Lung (tissue), 11 donors: ENCODE measurements around the gene SPDYE2B. TPM values are rescaled to one million over a fixed set of nuclear protein-coding genes. Genes with fewer than 3 reads are reported as not detected.
"Not testable (repeated sequence)": the region's sequence is repeated elsewhere in the genome, so short reads cannot be mapped to it uniquely, and the experiment has no call there.

Experiments used
- ATAC-seq: fragments of 200-7000 bp; cut with Tn5 transposase; one replicate; pipeline ENCODE4 v1.9.1; 2020; ENCODE audit warnings: moderate number of reproducible peaks; ENCODE audit not compliant: insufficient read depth, low FRiP score
- DNase-seq, 3 donors: peaks; one replicate each; pipeline ENCODE4 v3.0.0-alpha.2; 2013 to 2017
- H3K27ac ChIP-seq, 2 donors: one replicate each; pipeline ENCODE4 v1.5.1; 2013; ENCODE audit warnings: mild to moderate bottlenecking in 2 of 2, moderate library complexity in 2 of 2, control low read depth in 1 of 2, inconsistent platforms in 1 of 2, low read depth in 1 of 2, low read length in 1 of 2
- H3K27me3 ChIP-seq, 3 donors: one replicate each; pipeline ENCODE4 v1.5.1; 2013; ENCODE audit warnings: low read length in 2 of 3; ENCODE audit not compliant: control insufficient read depth in 3 of 3, insufficient read depth in 3 of 3
- H3K36me3 ChIP-seq, 4 donors: one replicate each; pipeline ENCODE4 v1.5.1; 2013; ENCODE audit warnings: low read length in 4 of 4, mild to moderate bottlenecking in 1 of 4, moderate library complexity in 1 of 4; ENCODE audit not compliant: control insufficient read depth in 4 of 4, insufficient read depth in 4 of 4
- H3K4me1 ChIP-seq, 5 donors: one replicate each; pipeline ENCODE4 v1.5.1; 2013; ENCODE audit warnings: low read length in 5 of 5, mild to moderate bottlenecking in 2 of 5, moderate library complexity in 1 of 5; ENCODE audit not compliant: control insufficient read depth in 5 of 5, insufficient read depth in 5 of 5
- H3K4me3 ChIP-seq: one replicate; pipeline ENCODE4 v1.5.1; 2013; ENCODE audit warnings: mild to moderate bottlenecking, control low read depth, moderate library complexity
- H3K9ac ChIP-seq, 2 donors: one replicate each; pipeline ENCODE4 v1.5.1; 2013; ENCODE audit warnings: low read length in 2 of 2, control low read depth in 1 of 2; ENCODE audit not compliant: insufficient read depth in 1 of 2
- H3K9me3 ChIP-seq, 4 donors: one replicate each; pipeline ENCODE4 v1.5.1; 2013; ENCODE audit warnings: low read length in 3 of 4, mild to moderate bottlenecking in 1 of 4, moderate library complexity in 1 of 4; ENCODE audit not compliant: control insufficient read depth in 4 of 4, insufficient read depth in 3 of 4
- WGBS, 2 donors: extraction: QIAGEN DNeasy Blood & Tissue Kit; methylation state at CpG; one replicate each; pipeline ENCODE4 v1.1.7; 2013; 5-methylcytosine and 5-hydroxymethylcytosine counted together
- polyA plus RNA-seq, 2 donors: library from polyadenylated mRNA; stranded (reverse); fragments of 200-250 nt; gene quantifications; one replicate each; pipeline ENCODE4 v1.2.1, GENCODE V29; 2013
- small RNA-seq: library from RNA; depleted of rRNA; stranded (forward); fragments of <200 nt; gene quantifications from one replicate; pipeline ENCODE3, GENCODE V24; 2014; ENCODE audit warnings: low replicate concordance
- total RNA-seq, 2 donors: library from RNA; depleted of rRNA in 1 of 2; stranded (reverse); fragments of >200 nt in 1 of 2; gene quantifications; one replicate each; pipeline ENCODE4 v1.2.1, GENCODE V29; 2014 to 2021
- donor health status: Bipolar disorder and iron deficiency.
- donor health status: healthy.
- donor health status: DM: yes; HTN: yes; CAD: no.

The SPDYE2B gene
- total and polyA plus RNA-seq, 4 donors = not detected

DNA sequence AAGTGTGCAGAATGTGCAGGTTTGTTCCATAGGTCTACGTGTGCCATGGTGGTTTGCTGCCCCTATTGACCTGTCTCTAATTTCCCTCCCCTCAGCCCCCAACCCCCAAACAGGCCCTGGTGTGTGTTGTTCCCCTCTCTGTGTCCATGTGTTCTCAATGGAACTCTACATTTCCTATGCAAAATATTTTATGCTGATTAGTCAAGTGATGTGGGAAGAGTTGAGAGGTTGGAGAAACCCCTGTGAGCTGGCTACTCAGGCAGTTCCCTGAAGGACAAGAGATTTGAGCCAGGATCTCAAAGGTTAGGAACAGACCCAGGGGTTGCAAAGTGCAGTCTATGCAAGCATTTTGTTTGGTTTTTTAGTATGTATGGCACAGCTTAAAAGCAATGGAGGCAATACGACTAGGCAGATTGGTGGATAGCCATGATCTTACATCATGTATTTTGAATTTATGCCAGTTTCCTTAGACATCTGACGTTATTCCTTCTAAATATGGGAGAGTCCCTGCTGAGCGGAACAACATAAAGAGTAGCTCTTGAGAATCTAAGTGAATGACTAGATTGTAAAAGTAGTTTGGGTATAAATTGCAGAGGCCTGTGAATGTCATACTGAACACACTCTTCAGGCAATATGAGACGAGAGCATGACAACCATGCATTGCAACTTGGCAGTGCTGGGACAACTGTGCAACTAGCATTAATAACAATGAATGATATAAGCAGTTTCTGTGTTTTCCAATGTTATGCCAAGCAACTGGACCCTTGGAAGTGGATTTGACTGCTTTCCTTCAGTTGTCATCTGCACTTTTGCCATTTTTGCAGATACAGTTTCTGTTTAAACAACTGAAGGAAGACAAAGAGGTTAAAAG, 47.8 kb downstream of the SPDYE2B start:
- not testable (repeated sequence) for H3K4me1 ChIP-seq, H3K27ac ChIP-seq, DNase-seq

DNA sequence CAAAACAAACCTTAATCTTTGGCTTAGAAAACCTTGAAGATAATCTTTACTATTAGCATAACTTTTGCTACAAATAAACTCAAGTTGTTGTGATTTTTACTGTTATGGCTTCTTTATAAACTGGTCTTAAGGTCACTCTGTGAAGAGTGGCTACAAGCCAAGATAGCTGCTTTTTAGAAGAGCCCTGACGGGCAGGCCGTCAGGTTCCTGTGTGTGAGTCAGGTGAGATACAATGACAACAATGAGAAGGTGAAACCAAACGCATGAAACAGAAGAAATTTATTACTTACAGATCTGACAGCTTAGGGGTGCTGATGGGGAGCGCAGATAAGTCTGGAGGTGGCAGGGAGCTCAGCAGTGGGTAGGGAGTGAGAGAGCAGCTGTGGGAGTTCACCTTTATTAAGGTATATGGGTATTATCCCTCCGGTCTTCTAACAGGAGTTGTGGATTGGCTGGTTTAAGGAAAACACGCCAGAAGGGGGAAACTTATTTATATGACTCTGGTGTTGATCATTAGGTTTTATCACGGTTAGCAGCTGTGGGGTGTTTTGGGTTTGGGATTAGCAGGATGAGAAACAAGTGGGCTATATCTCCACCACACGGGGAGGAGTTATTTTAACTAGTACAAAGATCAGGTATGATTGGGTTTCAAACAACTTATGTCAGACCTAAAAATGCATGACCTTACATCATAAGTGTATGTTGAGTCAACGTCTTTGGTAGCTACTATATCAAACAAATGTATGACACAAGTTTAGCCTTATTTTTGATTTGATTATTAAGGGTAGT, 49.0 kb downstream of the SPDYE2B start:
- not testable (repeated sequence) for DNase-seq, ATAC-seq, H3K4me3 ChIP-seq, H3K36me3 ChIP-seq, H3K27ac ChIP-seq, H3K27me3 ChIP-seq, H3K4me1 ChIP-seq, H3K9me3 ChIP-seq, H3K9ac ChIP-seq
- 73 to 74% methylated on average over 9 of the region's 9 CpGs for WGBS, 2 donors

More for the DNA sequence above, 47.8 kb downstream of the SPDYE2B start:
- not testable (repeated sequence) for H3K27me3 ChIP-seq, H3K9ac ChIP-seq, H3K9me3 ChIP-seq, H3K4me3 ChIP-seq, H3K36me3 ChIP-seq, ATAC-seq
- 62 to 86% methylated on average over 4 to 5 of the region's 5 CpGs for WGBS, 2 donors

Small RNA genes lying within 50 kb of the gene (small RNA-seq; reads per million reads assigned to genes)
- not detected for gene AC105052.3
- not detected for gene UPK3BL1

Other genes starting within 250 kb of the SPDYE2B start
- 10 to 100 TPM; 15.0 to 39.8 TPM for gene ORAI2, start 216.7 kb upstream of the SPDYE2B start, total RNA-seq
- 10 to 100 TPM in 1 of 2 donors, 1 to 10 TPM in 1; 7.6 to 48.9 TPM for gene ORAI2, start 216.7 kb upstream of the SPDYE2B start, polyA plus RNA-seq
- 10 to 100 TPM; 10.2 to 13.8 TPM for gene ALKBH4, start 185.5 kb upstream of the SPDYE2B start, total RNA-seq
- 10 to 100 TPM in 1 of 2 donors, 1 to 10 TPM in 1; 7.9 to 10.3 TPM for gene ALKBH4, start 185.5 kb upstream of the SPDYE2B start, polyA plus RNA-seq
- gene LRWD1, start 185.3 kb upstream of the SPDYE2B start, total RNA-seq = 10 to 100 TPM; 23.5 to 28.4 TPM
- 10 to 100 TPM; 12.3 to 31.5 TPM for gene LRWD1, start 185.3 kb upstream of the SPDYE2B start, polyA plus RNA-seq
- 10 to 100 TPM; 10.3 to 45.0 TPM for gene POLR2J, start 171.4 kb upstream of the SPDYE2B start, total RNA-seq
- gene POLR2J, start 171.4 kb upstream of the SPDYE2B start, polyA plus RNA-seq = 100 to 1,000 TPM in 1 of 2 donors, 10 to 100 TPM in 1; 66.2 to 151 TPM
- gene RASA4B, start 132.5 kb upstream of the SPDYE2B start, total RNA-seq = 10 to 100 TPM in 1 of 2 donors, 1 to 10 TPM in 1; 9.7 to 11.4 TPM
- 10 to 100 TPM in 1 of 2 donors, 1 to 10 TPM in 1; 7.3 to 24.6 TPM for gene RASA4B, start 132.5 kb upstream of the SPDYE2B start, polyA plus RNA-seq
- 10 to 100 TPM; 17.4 to 23.7 TPM for gene UPK3BL2, start 106.6 kb upstream of the SPDYE2B start, total RNA-seq
- gene UPK3BL2, start 106.6 kb upstream of the SPDYE2B start, polyA plus RNA-seq = 10 to 100 TPM; 12.5 to 17.3 TPM
- gene SPDYE2, start 99.1 kb upstream of the SPDYE2B start, total RNA-seq = under 1 TPM; 0.23 to 0.34 TPM
- gene SPDYE2, start 99.1 kb upstream of the SPDYE2B start, polyA plus RNA-seq = under 1 TPM in 1 of 2 donors, not detected in 1; 0.14 TPM
- 10 to 100 TPM; 34.5 to 51.3 TPM for gene POLR2J3, start 77.7 kb upstream of the SPDYE2B start, total RNA-seq
- 100 to 1,000 TPM in 1 of 2 donors, 10 to 100 TPM in 1; 47.5 to 126 TPM for gene POLR2J3, start 77.7 kb upstream of the SPDYE2B start, polyA plus RNA-seq
- gene RASA4, start 33.6 kb upstream of the SPDYE2B start, total RNA-seq = 10 to 100 TPM; 21.0 to 31.2 TPM
- gene RASA4, start 33.6 kb upstream of the SPDYE2B start, polyA plus RNA-seq = 10 to 100 TPM; 15.4 to 56.2 TPM
- 10 to 100 TPM; 11.2 to 27.0 TPM for gene UPK3BL1, start 7.5 kb upstream of the SPDYE2B start, total RNA-seq
- 10 to 100 TPM; 18.5 to 54.3 TPM for gene UPK3BL1, start 7.5 kb upstream of the SPDYE2B start, polyA plus RNA-seq
- gene POLR2J2, start 21.3 kb downstream of the SPDYE2B start, total RNA-seq = 1 to 10 TPM; 6.9 to 9.9 TPM
- 1 to 10 TPM; 1.3 to 6.3 TPM for gene POLR2J2, start 21.3 kb downstream of the SPDYE2B start, polyA plus RNA-seq
- gene FAM185A, start 98.7 kb downstream of the SPDYE2B start, total RNA-seq = 10 to 100 TPM; 11.2 to 17.3 TPM
- gene FAM185A, start 98.7 kb downstream of the SPDYE2B start, polyA plus RNA-seq = 1 to 10 TPM; 2.8 to 4.8 TPM